Renal pelvis (tissue), 4 donors: ENCODE measurements around the gene SEMA4D. TPM values are rescaled to one million over a fixed set of nuclear protein-coding genes. Genes with fewer than 3 reads are reported as not detected.

ENCODE experiments used
- DNase-seq: peaks from one replicate; pipeline ENCODE4 v3.0.0-alpha.2; 2013
- polyA plus RNA-seq, 3 donors: library from polyadenylated mRNA; unstranded; fragments of 120-200 nt; gene quantifications; one replicate each; pipeline ENCODE4 v1.2.1, GENCODE V29; 2013; ENCODE audit not compliant: insufficient read length in 3 of 3

The SEMA4D gene
- polyA plus RNA-seq, 3 donors: 48.5 to 67.5 (median 64.1) TPM

DNA sequence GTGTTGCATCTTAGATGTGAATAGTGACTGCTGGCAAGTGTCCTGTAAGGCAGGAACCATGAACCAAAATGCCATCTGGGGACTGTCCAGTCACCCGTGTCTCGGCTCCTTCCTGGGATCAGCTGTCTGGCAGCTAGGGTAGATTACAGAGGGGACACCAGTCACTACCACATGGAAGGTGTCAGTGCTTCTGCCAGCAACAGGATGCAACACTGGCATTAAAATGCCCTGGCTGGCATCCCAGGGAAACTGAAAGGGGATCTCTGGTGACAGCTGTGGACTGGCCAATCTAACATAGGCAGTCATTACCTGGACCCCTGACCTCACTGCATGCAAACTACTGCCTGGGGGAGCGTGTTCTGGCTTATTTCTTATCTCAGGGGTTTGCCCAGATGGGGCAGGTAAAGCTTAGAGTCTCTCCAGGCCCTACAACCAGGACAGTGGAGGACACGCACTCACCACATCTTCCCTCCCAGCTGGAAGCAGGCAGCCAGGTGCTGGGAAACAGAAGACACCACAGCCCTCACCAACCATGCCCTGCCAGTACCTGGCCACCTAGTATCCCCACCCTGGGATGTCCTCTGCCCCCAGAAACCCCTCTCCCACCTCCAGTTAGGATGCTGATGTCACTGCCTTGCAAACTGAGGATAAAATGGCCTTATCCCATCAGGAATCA is 83.8 kb downstream of the SEMA4D start:
- DNase-seq: no peak

DNA sequence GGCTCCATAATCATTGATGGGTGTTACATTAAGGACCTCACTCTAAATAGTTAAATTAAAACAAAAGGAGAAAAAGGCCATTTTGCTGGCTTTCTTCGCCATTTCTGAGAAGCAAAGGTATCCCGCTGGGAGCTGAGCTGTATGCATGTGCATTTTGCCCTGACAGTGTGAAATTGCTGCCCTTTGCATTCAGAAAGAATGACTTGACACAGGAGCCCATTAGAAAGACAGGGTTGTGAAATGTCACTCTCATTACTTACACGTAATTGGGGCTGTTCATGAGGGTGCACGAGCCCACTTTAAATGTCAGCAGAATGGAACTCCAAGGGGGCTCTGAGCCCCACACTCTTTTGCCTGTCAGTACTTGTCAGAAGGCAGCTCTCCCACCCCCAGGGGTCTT is 85.0 kb downstream of the SEMA4D start:
- no peak for DNase-seq

DNA sequence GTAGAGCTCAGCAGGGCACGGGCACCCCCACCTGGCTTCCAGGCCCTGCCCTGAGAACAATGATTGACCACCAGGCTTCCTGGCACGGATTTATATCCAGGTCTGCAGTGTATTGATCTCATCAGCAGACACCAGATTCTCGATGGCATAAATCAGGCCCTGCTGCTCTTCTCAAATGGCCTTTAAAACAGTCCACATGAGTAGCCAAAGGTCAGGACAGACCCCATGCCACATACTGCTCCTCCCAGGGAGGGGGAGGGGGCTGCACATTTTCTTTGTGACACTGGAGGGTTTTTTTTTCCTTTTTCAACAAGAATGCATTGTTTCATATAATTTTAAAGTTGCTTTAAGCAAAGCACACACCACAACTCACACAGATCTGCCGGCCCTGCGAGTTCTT is 85.4 kb downstream of the SEMA4D start:
- DNase-seq: no peak

DNA sequence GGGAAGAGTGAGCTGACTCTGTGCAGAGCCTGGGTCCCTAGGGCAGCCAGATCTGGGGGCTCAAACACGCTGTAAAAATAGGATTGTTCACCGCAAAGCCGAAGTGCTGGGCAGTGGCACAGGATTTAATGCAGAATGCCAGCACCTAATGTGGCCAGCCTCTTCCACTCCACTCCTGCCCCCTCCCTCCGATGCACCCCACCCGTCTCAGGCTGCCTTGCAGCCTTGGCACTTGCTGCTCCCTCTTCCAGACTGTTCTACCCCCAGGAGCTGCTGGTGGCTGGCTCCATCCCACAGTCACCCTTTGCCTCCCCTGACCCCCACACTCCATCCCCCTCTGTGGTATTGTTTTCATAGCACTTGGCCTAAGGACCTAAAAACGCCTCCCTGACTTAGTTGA is 86.2 kb downstream of the SEMA4D start:
- DNase-seq: no peak

DNA sequence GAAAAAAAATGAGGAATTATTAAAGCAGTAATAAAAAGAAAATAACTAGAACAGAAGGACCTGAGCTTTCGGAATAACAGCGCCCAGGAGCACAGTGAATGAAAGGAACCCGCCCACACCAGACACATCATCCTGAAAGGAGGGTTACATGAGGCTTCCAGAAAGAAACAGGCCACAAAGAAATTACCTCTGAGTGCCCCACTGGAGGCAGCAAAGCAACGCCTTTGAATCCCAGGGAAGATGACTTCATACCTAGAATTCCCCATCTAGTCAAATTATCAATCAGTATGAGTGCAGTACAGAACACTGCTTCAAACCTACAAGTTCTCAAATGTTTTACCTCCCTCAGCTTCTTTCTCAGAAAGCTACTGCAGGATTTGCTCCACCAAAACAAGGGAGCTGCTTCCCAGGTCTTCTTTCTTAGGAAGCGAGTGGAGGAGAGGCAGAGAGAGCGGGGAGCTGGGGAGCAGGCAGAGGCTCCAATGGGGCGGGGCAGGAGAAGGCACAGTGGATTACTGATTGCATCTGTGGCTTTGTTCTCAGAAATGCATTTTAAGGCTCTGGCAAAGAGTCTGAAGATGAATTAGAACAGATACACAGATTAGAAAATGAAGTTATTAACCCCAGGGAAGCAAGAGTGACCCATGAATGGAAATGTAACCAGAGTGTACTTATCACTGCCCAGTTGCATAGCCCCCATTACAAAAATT is 87.1 kb downstream of the SEMA4D start:
- DNase-seq: no peak

DNA sequence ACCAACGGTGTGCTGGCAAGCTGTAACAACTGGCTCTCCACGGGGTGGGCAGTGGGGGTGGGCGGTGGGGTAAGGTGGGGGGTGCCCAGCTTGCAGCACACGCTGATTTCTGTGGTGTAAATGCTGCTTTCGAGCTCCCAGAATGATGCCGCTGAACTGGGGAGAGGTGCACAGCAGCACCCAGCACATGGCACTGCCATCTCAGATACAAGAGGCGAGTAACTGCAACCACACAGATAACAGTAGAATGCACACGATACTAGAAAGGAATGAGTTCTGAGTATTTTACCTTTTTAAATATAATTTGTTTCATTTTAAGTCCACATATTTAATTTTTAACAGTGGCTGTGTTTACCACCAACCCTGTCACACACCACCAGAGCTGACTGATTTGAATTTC is 87.9 kb downstream of the SEMA4D start:
- DNase-seq: no peak

DNA sequence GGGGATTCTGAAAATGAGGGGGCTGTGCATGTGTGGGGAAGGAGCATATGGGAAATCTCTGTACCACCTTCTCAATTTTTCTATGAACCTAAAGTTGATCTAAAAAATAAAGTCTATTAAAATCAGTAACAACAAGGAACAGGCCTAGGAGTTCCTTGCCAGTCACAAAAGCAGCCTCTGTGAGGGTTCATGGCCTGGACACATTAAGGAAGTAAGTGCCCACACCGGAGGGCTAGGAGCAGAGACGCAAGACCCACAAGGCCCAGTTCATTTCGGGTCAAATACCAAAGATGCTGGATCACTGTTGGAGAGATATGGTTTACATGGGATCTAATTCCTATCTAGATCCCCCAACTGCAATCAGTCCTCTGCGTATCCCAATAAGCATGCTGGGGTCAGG is 88.4 kb downstream of the SEMA4D start:
- no peak for DNase-seq

DNA sequence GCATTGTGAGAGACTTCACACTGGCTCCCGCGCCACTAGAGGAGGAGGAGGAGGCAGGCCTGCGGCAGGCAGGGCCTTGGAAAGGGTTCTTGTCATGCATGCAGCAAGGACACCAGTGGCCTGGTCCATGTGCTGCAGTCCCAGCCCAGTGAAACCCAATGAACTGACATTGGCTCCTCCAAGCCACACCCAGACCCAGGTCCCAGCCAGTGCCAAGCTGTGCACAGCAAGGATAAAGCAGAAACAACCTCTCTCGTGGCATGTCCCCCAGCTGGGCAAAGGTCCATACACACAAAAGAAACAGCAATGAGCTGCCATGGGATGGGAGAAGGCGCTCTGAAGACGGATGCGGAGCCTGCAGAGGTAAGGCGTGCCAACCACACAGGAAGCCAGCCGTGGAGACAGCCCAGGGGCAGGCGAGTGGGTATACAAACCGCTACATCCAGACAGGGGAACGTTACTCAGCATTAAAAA is 89.2 kb downstream of the SEMA4D start:
- DNase-seq: no peak

DNA sequence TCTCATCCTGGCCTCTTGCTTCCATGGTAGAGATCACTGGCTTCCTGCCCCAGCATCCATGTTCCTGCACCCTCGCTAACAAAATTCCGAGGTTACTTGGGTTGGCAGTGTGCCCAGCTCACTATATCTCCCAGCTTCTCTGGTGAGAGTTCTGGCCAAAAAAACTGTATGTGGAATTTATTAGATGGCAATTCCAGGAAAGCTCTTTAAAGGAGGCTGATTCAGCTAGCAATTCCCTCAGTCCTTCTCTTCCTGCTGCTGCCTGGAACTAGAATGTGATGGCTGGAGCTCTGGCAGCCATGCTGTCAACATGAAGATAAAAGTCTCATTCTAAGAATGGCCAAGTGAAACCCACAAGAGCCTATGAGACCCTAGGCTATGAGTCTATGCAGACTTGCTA is 90.8 kb downstream of the SEMA4D start:
- no peak for DNase-seq

DNA sequence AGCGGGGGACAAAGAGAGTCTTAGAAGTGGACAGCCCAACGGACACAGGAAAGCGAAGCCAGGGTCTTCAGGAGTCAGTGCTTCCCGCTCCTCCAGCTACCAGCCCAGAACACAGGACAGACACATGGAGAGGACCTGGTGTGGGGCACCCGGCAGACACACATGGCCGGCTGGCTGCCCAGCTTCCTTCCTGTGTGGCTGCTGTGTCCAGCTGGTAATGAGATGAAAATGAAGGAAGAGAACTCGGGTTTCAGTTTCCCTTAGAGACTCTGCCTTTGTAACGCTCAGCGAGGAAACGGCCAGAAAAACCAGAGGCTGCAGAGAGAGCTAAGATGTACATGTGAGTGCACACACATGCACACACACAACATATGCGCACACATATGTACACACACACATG is 92.1 kb downstream of the SEMA4D start:
- no peak for DNase-seq

DNA sequence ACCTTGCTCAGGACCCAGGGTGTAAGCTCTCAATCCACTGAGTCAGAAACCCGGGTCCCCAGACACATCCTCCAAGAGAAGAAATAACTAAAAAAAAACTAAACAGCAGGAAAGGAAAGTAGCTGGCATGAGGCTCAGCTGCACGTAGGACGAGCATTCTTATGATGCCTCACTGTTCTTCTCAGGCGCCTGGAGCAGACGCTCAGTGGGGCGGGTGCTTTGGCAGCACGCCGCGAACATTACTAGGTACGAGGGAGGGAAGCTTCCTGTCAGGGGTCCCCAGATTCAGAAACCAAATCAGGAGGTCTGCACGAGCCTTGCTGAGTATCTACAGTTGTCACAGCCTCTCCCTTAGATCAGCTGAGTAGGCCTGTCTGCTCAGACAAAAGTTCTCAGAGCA is 93.8 kb downstream of the SEMA4D start:
- DNase-seq: no peak

DNA sequence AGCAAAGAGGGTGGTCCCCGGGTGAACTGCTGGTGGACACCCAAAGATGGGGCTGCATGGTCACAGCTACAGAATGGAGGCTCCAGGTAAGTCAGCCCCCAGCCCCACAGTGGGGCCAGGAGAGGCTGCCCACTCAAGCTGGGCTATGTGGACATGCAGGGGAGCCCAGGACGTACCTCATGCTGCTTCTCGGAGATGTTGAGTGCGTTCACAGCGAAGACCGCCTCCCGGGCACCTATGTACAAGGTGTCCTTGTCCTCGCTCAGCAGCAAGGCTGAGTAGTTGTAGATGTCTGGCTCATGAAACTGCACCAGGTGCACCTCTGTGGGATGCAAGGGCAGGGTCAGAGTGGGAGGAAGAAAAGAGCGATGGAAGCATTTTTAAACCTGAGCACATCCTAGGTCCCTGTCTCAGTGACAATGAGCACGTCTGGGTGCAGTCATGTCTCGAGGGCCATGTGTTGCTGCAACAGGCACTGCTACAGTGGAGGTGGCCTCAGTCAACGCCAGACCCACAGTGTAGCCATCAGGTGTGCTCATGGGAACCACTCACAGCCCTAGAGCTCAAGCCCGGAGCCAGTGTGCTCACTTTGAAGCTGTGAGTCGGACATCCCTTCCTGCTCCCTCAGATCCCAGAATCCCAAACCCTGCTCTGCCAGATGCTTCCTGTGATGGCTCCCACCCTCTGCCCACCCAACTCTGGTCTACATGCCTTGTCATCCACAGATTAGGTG is 95.1 kb downstream of the SEMA4D start:
- DNase-seq: no peak

DNA sequence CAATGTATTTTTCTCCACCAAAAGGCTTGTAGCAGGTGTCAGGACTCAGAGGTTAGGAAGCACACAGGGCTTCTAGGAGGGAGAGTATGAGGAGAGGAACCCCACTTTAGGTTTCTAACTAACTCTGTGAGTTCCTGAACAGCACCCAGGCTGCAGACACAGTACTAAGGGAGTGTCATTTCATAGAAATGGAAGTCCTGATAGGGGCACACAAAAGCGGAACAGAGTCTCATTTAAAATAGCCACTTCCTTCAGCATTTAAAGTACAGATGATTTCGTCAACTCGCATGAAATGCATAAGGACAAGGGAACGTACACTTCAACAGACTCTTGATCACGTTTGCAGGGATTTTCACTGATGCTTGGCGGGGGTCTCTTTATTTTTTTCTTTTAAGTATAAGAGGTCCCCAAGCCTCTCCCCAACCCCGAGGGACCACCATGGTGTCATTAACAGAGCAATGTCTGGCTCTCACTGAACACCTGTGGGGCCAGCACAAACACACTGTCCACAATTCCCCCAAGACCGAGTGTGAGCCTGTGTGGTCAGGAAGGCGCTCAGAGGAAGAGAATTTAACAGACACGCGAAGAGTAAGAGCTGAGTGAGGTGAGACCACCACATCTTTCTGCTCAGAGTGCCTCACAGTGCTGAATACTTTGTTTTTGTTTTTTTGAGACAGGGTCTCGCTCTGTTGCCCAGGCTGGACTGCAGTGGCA is 97.4 kb downstream of the SEMA4D start:
- DNase-seq: no peak

DNA sequence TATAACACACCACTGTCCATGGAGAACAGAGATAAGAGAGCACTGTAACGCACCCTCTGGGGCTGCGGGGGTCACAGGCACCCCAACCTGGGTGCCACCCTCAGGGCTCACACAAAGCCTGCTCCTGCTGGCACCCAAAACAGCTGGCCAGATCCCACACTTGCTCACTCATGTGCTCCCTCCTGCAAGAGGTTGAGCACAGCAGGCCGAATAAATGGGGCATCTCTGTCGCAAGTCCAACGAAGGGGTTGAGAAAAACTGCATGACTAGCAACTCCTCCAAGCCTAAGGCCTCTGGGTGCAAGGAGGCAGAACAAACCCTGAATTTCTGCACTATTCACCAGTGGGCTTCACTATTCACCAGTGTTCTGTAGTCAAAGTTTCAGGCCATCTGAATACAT is 99.3 kb downstream of the SEMA4D start:
- no peak for DNase-seq

DNA sequence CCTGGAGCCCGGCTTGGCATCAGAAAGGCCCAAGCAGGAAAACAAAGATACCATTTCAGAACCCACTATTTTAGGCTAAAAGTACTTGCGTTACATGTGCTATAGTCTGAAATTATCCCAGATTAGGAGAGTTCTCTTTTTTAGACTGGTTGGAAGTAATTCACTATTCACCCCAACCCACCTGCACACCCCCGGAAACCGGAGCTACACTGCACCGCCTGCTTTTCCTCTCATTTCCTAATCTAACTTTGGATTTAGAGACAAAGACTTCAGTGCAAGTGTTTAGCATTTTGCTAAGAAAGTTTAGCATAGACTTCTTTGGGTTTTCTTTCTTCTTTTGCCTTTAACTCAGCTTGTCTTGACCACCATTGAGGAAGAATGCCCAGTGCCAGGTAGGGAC is 100.4 kb downstream of the SEMA4D start:
- no peak for DNase-seq

DNA sequence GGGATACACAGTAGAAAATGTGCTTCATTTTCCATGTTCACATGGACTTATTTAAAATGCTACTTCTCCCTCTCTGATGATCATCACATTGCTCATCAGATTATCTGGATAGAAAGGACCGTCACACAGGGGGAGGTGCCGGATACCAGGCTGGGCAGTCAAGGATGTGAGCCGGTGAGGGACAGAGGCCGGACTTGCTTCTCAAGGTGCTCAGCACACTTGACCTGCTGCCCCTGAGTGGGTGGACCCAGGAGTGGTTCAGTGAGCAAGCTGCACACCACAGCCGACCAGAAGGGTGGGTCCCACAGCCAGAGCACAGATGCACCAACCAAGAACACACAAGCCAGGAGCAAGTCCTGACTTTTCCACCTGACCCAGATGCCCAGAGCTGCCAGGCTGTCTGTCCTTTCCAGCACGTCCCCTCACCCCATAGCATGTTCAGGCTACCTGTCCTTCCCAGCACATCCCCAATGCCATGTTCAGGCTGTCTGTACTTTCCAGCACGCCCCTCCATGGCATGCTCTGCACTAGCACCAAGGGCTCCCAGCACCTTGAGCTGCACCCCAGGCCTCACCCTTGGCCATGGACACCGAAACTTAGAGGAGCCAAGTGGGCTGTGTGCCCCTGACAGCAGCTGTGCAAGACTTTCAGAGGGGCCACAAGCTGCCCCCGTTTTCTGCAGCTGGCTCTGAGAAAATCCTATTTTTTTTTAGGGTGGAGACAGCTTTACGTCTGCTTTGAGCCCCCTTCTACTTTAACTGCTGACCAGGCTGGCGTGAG is 101.8 kb downstream of the SEMA4D start:
- DNase-seq: no peak

DNA sequence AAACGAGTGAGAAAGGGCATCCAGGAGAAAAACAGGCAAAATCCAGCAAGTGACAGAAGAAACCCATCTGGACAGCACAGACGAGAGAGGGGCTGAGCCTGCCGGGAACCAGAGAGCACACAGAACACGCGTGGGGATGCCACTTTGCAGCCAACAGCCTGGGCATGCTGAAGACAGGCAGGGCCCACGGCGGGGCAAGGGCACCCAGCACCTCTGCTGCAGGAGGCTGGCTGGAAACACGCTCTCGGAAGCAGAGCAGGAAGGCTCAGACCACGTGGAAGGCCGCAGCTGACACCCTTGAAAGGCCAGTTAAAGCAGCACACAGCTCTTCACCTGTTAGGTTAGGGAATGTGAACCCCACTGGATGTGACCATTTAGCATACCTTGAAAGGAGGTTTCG is 103.5 kb downstream of the SEMA4D start:
- DNase-seq: no peak

DNA sequence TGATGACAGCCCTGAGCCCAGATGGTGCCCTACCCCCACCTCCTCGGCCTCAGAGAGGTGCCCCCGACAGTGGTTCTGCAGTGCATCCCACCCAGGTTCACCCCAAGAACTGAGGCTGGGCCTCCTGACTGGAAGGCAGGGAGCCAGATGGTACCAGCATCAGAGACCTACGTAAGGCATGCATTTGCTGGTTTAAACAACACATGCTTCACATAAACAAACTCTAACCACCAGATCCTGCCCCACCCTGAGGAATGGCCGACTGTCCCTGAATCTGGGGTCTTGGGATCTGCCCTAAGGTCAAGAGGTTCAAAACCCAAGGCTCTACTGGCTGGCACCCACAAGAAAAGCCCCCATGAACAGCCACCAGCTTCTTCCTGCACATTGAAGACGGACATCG is 106.3 kb downstream of the SEMA4D start:
- DNase-seq: no peak

DNA sequence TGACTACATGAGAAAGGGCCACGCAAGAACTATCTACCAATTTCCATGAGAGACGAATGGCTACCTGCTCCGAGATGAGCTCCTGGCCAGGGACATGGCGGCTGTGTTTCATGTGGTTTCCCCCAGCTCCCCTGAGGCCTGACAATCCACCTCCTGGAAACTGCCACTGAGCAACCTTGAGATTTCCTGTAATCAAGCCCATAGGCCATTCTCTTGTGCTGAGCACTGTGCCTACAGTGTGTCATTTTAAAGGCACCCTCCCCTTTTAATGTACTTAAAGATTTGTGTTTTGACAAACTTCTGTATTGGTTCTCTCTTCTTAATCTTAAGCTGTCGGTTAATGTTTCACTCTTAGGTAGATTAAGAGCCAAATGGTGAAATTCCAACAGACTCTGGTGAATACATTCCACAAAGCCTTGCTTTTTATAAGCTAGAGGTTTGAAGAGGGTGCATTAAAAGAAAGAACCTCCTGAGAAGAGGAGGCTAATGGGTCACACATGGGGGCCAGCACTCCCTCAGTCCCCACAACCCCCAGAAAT is 107.3 kb downstream of the SEMA4D start:
- no peak for DNase-seq

DNA sequence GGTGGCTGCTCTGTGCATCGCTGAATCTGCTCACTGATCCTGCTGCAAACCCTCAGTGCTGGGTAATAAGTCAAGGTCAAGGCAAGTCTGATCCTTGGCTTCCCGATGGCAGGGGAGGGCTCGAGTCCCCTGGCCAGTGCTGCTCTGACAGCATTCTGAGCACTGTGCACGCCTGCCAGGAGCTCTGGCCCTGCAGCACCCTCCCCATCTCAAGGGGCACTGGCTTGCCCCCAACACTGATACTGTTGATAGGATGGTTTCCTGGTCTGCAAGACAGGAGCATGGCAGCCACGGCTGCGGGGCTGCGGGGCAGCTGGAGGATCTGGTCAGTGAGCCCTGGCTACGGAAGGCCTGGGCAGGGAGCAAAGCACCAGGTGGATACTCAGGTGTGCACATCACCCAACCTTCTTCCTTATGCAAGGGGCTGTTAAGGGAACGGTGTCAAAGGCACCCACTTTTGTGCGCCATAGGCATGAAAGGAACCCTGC is 107.8 kb downstream of the SEMA4D start:
- no peak for DNase-seq

DNA sequence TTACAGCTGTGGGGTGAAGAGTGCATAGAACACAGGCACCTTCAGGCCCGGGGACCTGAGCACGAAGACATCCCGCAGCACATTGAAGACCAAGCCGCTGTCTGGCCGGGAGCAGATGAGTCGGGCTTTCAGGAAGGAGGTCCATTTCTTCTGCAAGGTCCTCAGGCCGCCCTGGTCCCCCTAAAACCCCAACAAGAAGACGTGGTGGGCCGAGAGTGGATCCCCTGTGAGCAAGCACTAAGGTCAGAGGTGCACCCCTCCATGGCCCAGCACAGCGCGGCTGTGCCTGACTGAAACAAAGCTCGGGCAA is 109.1 kb downstream of the SEMA4D start:
- DNase-seq: no peak
